ENCODE data around the gene DCAF16.

Gene DCAF16

DNA sequence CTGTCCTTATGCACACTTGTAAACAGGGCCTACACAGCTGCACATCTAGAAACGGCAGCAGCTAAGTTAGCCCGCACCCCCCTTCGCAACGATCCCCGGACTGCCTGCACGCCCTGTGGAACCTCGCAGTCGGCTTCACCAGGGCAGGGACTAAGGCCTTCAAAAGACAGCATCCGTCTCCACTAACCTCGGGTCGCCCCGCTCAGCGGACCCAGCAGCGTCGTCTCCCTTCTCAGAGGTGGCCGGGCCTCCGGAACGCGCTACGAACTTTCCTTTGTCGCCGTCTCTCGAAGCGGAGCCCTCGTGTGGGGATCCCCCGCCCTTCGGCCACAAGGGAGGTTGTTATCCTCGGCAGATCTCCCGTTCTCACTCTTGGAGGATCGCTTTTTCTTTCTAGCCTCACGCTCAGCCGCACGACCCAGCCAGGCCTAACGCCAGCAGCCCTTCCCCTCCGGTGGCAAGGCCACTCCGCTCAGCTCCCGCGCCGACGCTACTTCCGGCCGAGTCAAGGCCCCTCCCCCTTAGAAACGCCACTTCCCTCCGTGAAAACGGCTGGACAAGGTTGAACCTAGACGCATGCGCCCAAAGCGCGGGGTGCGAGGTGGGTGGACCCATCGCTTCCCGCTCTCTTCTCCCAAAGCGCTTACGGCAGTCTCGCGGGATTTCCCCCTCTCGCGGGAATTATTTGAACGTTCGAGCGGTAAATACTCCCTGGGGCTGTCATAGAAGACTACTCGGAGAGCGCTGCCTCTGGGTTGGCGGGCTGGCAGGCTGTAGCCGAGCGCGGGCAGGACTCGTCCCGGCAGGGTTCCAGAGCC lies at the start of gene DCAF16, which contains the start of gene NCAPG:
Gene DCAF16 (minus strand): TSS at position 498 of the 818 bp plus-strand sequence. CDS start 6,616 bp downstream, outside the sequence.
Gene NCAPG (plus strand): TSS at position 720 of the 818 bp plus-strand sequence. CDS start 99 bp downstream, outside the sequence.
- H3K36me3 ChIP-seq (ENCODE audit: control insufficient read depth in 2 of 2, insufficient read depth in 1 of 2, low read length in 2 of 2): peaks cover 7 to 42% of the 10 kb centered on the region in 2 experiments; a peak in 2 of 3 replicates
- CTCF ChIA-PET: interaction anchor here (1.0 kb wide), 1 partner anchor 261 kb away, joined by 4 read pairs; no protein-coding TSS in a partner anchor
- TF ChIP-seq ZNF629 (tag by site-specific recombination; IDR thresholded peaks at IDR 0.05) (peak; percentile 36; the same call in 1 of the 2 replicates), BCL11B (tag by site-specific recombination; IDR thresholded peaks at IDR 0.05; ENCODE audit: low read depth) (no peak), KLF7 (tag by site-specific recombination; IDR thresholded peaks at IDR 0.05; ENCODE audit: borderline replicate concordance) (no peak), ZBTB21 (tag by site-specific recombination; IDR thresholded peaks at IDR 0.05) (no peak), ZNF169 (tag by site-specific recombination; IDR thresholded peaks at IDR 0.05) (no peak), KLF16 (tag by site-specific recombination; IDR thresholded peaks at IDR 0.05) (peak; percentile 62; the same call in 1 of the 2 replicates), ZFP37 (tag by site-specific recombination; IDR thresholded peaks at IDR 0.05) (peak; percentile 46; the same call in 1 of the 2 replicates), KLF8 (tag by site-specific recombination; IDR thresholded peaks at IDR 0.05) (0 out of 2 replicates have a peak, but pooled peaks have one; percentile 48), ZBTB20 (tag by site-specific recombination; IDR thresholded peaks at IDR 0.05) (peak; percentile 33; the same call in 1 of the 2 replicates), ZXDB (tag by site-specific recombination; IDR thresholded peaks at IDR 0.05) (0 out of 2 replicates have a peak, but pooled peaks have one; percentile 36), ZIC2 (tag by site-specific recombination; IDR thresholded peaks at IDR 0.05) (peak; percentile 42; the same call in 1 of the 2 replicates), ZNF610 (tag by site-specific recombination; IDR thresholded peaks at IDR 0.05; ENCODE audit: borderline replicate concordance) (no peak), ZNF404 (tag by site-specific recombination; IDR thresholded peaks at IDR 0.05) (no peak), ZNF335 (tag by site-specific recombination; conservative IDR thresholded peaks at IDR 0.05) (peak; percentile 94), ZNF664 (tag by site-specific recombination; IDR thresholded peaks at IDR 0.05) (no peak), IKZF3 (tag by site-specific recombination; IDR thresholded peaks at IDR 0.05) (no peak), ZNF600 (tag by site-specific recombination; IDR thresholded peaks at IDR 0.05) (peak; percentile 39), KLF1 (tag by site-specific recombination; IDR thresholded peaks at IDR 0.05) (no peak), ZNF133 (tag by site-specific recombination; IDR thresholded peaks at IDR 0.05) (no peak), GLIS1 (tag by site-specific recombination; IDR thresholded peaks at IDR 0.05) (peak; percentile 41; the same call in 1 of the 2 replicates), ZFP69B (tag by site-specific recombination; IDR thresholded peaks at IDR 0.05) (0 out of 2 replicates have a peak, but pooled peaks have one; percentile 43), ZNF112 (tag by site-specific recombination; IDR thresholded peaks at IDR 0.05) (no peak), ZNF433 (tag by site-specific recombination; IDR thresholded peaks at IDR 0.05; ENCODE audit: low read depth) (no peak), SP7 (tag by site-specific recombination; IDR thresholded peaks at IDR 0.05) (peak; percentile 27; the same call in 1 of the 2 replicates), ZNF202 (tag by site-specific recombination; IDR thresholded peaks at IDR 0.05; ENCODE audit: borderline replicate concordance) (no peak), SP3 (tag by site-specific recombination; IDR thresholded peaks at IDR 0.05) (peak; percentile 56), ZNF837 (tag by site-specific recombination; IDR thresholded peaks at IDR 0.05) (no peak), GLIS2 (tag by site-specific recombination; IDR thresholded peaks at IDR 0.05) (no peak), SCRT1 (tag by site-specific recombination; IDR thresholded peaks at IDR 0.05; ENCODE audit: borderline replicate concordance) (0 out of 2 replicates have a peak, but pooled peaks have one; percentile 36), ZNF777 (tag by site-specific recombination; IDR thresholded peaks at IDR 0.05; ENCODE audit: borderline replicate concordance) (no peak), ZNF670 (tag by site-specific recombination; IDR thresholded peaks at IDR 0.05; ENCODE audit: low read depth) (no peak)
- TF ChIP-seq, protein P1, sequence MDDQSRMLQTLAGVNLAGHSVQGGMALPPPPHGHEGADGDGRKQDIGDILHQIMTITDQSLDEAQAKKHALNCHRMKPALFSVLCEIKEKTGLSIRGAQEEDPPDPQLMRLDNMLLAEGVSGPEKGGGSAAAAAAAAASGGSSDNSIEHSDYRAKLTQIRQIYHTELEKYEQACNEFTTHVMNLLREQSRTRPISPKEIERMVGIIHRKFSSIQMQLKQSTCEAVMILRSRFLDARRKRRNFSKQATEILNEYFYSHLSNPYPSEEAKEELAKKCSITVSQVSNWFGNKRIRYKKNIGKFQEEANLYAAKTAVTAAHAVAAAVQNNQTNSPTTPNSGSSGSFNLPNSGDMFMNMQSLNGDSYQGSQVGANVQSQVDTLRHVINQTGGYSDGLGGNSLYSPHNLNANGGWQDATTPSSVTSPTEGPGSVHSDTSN (CRISPR knock-in tag; IDR thresholded peaks at IDR 0.05): peak; percentile 74
- TF ChIP-seq, protein P2, sequence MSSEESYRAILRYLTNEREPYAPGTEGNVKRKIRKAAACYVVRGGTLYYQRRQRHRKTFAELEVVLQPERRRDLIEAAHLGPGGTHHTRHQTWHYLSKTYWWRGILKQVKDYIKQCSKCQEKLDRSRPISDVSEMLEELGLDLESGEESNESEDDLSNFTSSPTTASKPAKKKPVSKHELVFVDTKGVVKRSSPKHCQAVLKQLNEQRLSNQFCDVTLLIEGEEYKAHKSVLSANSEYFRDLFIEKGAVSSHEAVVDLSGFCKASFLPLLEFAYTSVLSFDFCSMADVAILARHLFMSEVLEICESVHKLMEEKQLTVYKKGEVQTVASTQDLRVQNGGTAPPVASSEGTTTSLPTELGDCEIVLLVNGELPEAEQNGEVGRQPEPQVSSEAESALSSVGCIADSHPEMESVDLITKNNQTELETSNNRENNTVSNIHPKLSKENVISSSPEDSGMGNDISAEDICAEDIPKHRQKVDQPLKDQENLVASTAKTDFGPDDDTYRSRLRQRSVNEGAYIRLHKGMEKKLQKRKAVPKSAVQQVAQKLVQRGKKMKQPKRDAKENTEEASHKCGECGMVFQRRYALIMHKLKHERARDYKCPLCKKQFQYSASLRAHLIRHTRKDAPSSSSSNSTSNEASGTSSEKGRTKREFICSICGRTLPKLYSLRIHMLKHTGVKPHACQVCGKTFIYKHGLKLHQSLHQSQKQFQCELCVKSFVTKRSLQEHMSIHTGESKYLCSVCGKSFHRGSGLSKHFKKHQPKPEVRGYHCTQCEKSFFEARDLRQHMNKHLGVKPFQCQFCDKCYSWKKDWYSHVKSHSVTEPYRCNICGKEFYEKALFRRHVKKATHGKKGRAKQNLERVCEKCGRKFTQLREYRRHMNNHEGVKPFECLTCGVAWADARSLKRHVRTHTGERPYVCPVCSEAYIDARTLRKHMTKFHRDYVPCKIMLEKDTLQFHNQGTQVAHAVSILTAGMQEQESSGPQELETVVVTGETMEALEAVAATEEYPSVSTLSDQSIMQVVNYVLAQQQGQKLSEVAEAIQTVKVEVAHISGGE (tag by site-specific recombination; conservative IDR thresholded peaks at IDR 0.05; ENCODE audit: low read depth): peak; percentile 74
- TF ChIP-seq, protein P3, sequence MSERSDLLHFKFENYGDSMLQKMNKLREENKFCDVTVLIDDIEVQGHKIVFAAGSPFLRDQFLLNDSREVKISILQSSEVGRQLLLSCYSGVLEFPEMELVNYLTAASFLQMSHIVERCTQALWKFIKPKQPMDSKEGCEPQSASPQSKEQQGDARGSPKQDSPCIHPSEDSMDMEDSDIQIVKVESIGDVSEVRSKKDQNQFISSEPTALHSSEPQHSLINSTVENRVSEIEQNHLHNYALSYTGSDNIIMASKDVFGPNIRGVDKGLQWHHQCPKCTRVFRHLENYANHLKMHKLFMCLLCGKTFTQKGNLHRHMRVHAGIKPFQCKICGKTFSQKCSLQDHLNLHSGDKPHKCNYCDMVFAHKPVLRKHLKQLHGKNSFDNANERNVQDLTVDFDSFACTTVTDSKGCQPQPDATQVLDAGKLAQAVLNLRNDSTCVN (tag by site-specific recombination; optimal IDR thresholded peaks at IDR 0.05): peak; percentile 36

More for the DNA sequence above, at the start of gene DCAF16, which contains the start of gene NCAPG:
- Histone ChIP-seq H3K9me3 (ENCODE audit: control insufficient read depth, insufficient read depth, low read depth, low read length) (no peaks in the 10 kb centered on the region), H3K4me1 (ENCODE audit: control insufficient read depth, insufficient read depth, low read length) (no peaks in the 10 kb centered on the region), H3K4me3 (ENCODE audit: low read depth, low read length) (peak within 1 kb of the TSS; percentile 94), H3K27ac (ENCODE audit: extremely low read depth, low read depth, low read length) (peak within 1 kb of the TSS; percentile 93)
- POLR2A ChIA-PET: interaction anchor here (0.6 to 1.4 kb wide), 6 partner anchors 11 to 234 kb away, joined by 3 to 6 read pairs (median 4); partner anchors contain the start of genes LAP3 and MED28
